ENCODE measurements around the gene SGCA.

- no peak for TF ChIP-seq CTCF (IDR thresholded peaks at IDR 0.05; ENCODE audit: low read length)
- no peak for TF ChIP-seq EZH2 (IDR thresholded peaks at IDR 0.05; ENCODE audit: borderline replicate concordance, low read length)
These were observed 40.3 kb upstream of the SGCA start for GRCh38 chr17:50125420-50125997.
